GM18907 (cell line): ENCODE data around the gene ZNF236.
"Not testable (repeated sequence)": the region's sequence is repeated elsewhere in the genome, so short reads cannot be mapped to it uniquely, and the experiment has no call there.

Source experiments
- ATAC-seq: cut with Tn5 transposase; IDR thresholded peaks from one replicate; pipeline ENCODE4 v1.9.1; 2021; ENCODE audit warnings: mild to moderate bottlenecking, moderate library complexity; ENCODE audit not compliant: unreplicated experiment

Gene ZNF236

DNA sequence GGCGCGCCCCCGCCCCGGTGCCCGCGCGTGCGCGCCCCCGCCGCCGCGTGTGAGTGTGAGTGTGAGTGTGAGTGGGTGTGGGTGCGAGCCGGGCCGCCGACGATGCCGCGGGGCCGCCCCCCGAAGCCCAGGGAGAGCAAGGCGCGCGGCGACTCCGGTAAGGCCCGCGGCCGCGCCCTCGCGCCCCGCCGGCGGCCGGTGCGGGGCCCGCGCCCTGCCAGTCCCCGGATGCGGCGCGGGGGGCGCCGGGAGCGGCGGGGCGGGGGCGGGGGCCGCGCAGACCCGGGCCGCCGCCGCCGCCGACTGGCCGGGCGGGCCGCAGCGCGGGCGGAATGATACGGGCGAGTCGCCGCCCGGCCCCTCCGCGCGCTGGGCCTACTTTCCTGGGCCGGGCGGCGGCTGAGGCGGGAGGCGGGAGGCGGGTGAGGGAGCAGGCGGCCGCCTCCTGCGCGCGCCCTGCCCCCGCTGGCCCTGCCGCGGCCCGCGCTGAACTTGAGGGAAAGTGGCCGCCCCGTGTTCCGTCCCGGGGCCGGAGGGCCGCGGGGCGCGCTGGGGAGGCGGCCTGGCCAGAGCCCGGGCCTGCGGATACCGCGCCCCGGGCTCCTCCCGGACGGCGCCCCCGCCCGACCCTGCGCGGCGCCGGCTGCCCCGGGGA is at the start of gene ZNF236:
TSS of gene ZNF236 (plus strand) at position 52 of the 655 bp plus-strand sequence. CDS start at position 103, 51 bp downstream.
- ATAC-seq: peak; percentile 46

DNA sequence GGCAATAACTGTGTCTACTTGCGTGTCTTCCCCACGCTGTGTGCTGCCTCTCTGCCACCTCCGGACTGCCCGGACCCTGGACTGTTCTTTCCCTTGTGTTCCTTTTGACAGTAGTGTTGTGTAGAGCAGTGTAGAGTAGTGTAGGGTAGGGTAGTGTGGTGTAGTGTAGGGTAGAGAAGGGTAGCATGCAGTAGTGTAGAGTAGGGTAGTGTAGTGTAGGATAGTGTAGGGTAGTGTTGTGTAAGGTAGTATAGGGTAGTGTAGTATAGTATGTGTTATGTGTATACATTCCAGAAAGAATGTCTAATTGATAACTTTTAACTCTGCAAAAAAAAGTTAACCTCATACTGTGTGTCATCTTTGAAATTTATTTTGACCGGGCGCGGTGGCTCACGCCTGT is 49.7 kb upstream of the ZNF236 start:
- no peak for ATAC-seq

DNA sequence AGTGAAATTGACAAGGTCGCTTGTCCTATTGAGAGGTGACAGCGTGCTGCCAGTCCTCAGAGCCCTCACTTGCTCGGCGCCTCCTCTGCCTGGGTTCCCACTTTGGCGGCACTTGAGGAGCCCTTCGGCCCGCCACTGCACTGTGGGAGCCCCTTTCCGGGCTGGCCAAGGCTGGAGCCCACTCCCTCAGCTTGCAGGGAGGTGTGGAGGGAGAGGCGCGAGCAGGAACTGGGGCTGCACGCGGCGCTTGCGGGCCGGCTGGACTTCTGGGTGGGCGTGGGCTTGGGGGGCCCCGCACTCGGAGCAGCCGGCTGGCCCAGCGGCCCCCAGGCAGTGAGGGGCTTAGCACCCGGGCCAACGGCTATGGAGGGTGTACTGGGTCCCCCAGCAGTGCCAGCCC is 45.3 kb upstream of the ZNF236 start:
- ATAC-seq: not testable (repeated sequence)

DNA sequence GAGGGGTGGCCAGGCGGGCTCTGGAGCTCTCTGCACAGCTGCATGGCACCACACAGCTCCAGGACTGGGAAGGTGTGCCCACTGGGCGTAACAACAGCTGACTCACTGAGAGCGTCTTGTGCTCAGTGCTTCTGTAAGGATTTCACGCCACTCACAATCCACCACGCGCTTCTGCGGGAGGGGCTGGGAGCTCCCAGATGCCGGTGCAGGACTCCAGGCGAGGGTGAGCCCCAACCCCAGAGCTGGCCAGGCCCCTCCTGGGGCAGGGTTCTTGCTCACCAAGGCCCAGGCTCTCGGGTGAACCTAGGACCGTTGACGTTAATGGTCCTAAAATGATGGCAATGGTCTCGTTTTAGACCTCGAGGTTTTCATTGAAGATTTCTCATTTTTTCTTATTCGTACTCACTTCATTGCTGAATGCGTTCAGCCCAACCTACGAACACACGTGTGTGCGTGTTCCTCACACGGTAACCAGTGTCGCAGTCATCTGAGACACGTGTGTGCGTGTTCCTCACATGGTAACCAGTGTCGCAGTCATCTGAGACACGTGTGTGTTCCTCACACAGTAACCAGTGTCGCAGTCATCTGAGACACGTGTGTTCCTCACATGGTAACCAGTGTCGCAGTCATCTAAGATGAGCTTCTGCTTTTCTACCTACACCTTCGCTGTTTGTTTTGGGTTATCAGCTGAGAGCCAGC is 38.4 kb upstream of the ZNF236 start:
- ATAC-seq: no peak

DNA sequence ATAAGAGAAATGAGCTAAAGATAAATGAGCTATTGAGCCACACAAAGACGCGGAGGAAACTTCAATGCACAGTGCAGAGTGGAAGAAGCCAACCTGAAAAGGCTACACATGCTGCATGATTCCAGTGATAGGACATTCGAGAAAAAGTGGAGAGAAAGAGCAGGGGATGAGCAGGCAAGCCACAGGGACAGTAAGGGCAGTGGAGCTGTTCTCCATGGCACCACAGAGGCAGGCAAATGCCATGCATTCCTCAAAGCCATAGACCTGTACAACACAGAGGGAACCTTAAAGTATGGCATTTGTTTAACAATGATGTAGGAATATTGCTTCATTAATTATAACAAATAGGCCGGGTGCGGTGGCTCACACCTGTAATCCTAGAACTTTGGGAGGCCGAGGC is 36.5 kb upstream of the ZNF236 start:
- ATAC-seq: no peak

DNA sequence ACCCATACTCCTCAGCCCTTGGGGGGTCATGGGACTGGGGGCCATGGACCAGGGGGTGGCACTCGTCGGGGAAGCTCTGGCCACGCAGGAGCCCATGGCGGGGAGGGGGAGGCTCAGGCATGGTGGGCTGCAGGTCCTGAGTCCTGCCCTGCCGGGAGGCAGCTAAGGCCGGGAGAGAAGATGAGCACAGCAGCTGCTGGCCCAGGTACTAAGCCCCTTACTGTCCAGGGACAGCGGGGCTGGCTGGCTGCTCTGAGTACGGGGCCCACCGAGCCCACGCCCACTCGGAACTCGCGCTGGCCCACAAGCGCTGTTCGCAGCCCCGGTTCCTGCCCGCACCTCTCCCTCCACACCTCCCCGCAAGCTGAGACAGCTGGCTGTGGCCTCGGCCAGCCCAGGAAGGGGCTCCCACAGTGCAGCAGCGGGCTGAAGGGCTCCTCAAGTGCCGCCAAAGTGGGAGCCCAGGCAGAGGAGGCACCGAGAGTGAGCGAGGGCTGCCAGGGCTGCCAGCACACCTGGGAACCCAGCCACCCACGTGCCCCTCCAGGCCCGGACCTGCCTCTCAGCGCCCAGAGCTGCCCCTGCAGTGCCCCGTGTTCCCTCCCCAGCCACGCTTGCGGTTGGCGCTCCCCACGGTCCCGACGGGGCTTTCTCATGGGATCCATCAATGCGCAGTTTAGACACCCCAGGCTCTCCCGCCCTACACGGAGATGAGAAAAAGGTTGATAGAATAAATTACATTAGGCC is 33.6 kb upstream of the ZNF236 start:
- ATAC-seq: no peak

DNA sequence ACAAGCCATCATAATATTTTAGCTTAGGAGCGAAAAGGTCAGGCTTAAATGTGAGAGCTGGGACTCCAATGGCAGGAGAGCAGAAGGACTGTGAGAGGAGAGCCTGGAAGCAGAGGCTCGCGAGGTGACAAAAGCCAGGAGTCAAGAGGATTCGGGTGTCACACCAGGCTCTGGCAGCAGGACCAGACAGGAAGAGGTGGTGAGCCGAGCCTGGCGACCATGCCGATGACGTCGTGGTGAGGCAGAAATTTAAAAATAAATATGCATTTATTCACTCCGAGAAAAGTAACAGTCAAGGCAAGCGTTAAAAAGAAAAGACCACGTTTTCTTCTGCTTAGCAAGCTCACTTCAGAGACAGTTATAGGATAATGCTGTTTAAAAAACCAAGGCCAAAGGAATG is 31.3 kb upstream of the ZNF236 start:
- ATAC-seq: no peak

DNA sequence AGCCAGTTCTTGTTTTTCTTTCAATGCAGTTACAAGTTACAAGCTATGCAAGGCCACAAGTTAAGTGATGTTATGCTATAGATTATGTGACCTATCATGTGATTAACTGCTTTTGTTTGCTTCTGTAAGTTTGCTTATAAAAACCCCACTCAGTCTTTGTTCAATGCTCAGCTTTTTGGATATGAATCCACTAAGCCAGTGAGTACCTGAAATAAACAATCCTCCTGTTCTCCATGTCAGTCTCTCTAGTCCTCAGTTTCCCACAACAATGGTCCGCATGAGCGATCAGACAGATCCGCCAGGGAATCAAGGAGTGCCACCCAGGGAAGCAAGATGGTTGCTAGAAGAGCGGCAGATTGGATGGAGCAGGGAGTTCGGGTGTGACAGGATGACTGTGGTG is 30.7 kb upstream of the ZNF236 start:
- no peak for ATAC-seq

DNA sequence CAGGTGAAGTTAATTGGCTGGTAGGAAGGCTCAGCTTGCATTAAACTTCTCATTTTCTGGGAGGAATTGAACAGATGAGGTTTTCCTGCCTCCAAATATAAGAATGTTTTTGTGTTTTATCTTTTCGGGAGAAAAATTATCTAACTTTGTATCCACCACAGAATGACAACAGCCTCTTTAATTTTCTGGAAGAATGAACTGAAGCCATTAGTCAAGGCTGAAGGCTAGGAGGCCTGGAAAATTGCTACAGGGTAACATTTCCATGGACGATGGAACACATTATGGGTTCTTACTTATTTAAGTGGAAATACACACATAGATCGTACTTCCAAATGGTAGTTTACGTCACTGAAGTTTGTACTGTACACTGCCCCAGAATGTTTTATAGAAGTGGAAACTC is 28.0 kb upstream of the ZNF236 start:
- no peak for ATAC-seq

DNA sequence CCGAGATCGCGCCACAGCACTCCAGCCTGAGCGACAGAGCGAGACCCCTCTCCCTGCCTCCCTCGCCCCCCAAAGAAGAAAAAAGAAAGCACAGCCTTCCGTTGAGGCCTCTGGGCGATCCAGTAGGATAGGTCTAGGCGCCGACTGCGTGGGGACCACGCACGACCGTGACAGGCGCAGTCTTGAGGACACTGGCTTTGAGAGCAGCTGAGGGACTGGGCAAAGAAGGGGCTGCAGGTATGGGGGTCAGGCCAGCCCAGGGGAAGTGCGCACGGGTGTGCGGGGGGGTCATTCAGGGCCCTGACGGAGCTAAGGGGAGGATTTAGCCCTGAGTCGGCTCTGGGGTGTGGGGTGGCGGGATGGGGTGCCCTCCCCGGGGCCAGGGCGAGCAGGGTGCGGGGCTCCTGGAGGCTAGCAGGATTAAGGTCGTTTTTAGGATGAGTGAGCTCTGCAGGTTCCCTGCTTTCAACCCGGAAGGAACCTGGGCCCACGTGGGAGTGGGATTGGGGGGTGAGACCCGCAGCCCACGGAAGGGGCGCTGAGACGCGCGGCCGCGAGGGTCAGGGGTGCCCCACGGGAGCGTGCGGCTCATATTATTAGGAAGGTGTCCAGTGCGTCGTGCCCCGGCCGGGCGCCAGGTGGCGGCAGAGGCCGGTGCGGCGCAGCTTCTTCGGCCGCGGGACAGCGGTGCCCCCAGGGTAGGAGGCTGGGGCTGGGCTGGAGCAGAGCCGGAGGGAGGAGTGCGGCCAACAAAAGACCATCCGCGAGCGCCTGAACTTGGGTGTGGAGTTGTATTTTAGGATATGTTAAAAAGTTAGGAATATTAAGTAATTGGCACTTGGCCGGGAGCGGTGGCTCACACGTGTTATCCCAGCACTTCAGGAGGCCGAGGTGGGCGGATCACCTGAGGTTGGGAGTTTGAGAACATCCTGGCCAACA is 20.5 kb upstream of the ZNF236 start:
- peak; percentile 96 for ATAC-seq

DNA sequence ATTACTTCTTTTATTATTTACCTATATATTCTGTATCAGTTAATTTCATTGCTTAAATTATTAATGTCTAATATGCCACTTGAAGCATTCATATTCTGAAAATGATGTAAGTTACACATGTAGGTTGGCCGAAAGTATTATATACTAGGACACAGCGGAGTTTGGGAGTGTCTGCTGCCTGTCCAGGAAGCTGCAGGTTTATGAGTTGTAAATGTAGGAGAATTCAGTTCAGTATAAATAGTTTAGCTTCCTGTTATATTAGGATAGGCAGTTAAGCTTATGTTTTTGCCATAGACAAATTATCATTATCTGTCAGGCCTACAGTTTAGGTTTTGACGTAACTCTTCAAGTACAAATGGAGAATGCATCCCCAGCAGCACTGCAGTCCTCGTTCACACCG is 18.9 kb upstream of the ZNF236 start:
- no peak for ATAC-seq

DNA sequence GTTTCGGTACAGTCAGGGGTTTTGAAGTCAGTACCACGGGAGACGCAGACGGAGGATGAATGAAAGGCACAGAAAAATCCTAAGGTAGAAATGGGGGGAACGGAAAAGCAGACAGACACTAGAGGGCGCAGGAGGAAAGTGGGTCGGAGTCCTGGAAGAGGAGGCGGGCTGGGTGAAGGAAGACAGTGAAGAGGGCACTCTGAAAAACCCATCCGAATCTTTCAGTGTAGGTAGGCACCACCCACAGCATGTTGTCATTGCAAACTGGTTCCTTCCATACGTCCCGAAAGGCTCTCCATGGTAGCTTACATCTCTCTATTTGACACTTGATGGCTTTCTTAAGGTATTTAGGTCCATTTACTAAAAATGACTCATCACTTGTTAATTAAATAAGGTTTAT is 18.5 kb upstream of the ZNF236 start:
- peak; percentile 76 for ATAC-seq

DNA sequence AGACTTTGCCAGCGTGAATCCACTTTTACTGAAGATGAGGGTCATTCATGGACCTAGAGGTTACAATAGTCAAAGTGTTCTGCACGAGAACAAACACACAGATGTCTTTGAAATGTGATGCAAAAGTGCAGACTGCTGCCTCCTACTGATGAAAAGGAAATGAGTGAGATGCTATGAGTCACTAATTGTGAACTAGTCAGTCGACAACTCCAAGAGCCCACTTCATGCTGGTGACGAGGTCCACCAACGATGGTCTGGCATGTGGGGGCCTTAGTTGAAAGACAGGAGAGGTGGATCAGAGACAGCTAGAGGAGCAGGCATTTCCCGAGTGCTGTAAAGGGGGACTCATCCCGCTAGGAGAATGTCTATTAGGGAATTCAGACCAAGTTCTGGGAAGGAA is 17.1 kb upstream of the ZNF236 start:
- ATAC-seq: no peak

DNA sequence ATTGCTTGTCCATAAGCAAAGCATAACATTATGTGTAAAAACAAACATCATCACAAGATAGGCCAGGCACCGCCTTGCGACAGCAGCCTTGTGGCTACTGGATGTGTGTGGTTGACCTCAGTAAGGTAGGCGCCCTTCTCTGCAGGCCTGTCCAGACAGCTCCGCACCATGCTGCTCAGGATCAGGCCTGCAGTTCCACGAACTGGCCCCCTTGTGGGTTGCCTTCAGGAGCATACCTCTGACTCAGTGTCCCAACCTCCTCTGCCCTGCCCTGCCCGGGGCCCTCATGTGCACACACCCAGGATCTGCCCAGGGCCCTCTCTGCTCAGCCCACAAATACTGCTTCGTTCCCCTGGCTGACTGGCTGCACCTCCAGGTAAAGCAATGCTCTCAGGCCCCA is 16.1 kb upstream of the ZNF236 start:
- ATAC-seq: no peak

DNA sequence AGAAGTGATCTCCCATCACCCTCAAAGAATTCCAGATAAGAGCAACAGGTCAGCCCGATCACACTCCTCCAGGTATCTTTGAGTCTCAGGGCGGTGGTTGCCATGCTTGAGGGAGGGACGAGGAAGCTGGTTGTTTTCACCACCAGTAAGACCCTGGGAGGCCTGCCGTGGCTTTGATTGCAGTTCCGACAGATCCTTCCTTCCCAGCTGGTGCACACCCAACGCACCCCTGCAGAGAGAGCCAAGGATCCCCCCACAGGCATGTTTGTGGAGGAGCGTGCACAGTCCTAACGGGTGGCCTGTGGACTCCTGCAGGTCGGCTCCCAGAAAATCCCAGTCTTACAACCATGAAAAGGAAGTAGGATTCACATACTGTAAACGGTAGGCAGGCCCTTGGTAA is 13.8 kb upstream of the ZNF236 start:
- no peak for ATAC-seq

DNA sequence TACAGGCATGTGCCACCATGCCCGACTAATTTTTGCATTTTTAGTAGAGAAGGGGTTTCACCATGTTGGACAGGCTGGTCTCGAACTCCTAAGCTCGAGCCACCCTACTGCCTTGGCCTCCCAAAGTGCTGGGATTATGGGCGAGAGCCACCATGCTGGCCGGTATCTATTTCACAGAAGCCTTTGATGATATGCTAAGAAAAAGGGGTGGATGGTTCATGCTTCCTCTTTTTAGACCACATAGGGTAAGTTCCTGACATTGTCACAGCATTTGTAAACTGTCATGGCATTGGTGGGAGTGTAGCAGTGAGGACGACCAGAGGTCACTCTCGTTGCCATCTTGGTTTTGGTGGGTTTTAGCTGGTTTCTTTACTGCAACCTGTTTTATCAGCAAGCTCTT is 10.8 kb upstream of the ZNF236 start:
- ATAC-seq: peak; percentile 68

DNA sequence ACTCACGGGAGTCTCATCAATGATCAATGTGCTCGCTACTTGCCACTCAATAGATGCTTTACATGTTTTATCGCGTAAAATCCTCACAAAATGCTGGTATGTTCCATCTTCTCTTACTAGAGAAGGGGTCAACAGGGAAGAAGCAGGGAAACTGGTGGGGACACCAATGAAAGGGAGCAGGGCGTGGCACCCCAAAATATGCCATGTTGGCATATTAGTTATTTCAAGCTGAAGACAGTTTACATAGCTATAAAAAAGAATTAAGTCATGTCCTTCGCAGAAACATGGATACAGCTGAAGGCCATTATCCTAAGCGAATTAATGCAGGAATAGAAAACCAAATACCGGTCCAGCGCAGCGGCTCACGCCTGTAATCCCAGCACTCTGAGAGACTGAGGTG is 8.1 kb upstream of the ZNF236 start:
- no peak for ATAC-seq

DNA sequence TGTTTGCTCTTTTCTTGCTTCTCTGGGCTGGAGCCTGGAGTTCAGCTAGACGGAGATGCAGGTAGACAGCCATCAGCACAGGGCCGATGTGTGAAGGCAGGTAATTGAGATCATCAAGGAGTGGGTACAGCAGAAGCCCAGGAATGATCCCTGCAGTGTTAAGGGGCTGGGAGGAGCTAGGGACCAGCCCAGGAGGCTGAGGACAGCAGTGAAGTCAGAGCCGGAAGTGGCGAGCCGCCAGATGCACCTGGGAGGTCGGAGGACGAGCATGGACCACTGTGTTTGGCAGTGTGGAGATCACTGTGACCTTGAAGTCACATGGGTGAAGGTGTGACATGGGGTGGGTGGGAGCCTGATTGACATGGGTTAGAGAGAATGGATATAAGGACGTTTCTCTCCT is 6.2 kb upstream of the ZNF236 start:
- no peak for ATAC-seq

DNA sequence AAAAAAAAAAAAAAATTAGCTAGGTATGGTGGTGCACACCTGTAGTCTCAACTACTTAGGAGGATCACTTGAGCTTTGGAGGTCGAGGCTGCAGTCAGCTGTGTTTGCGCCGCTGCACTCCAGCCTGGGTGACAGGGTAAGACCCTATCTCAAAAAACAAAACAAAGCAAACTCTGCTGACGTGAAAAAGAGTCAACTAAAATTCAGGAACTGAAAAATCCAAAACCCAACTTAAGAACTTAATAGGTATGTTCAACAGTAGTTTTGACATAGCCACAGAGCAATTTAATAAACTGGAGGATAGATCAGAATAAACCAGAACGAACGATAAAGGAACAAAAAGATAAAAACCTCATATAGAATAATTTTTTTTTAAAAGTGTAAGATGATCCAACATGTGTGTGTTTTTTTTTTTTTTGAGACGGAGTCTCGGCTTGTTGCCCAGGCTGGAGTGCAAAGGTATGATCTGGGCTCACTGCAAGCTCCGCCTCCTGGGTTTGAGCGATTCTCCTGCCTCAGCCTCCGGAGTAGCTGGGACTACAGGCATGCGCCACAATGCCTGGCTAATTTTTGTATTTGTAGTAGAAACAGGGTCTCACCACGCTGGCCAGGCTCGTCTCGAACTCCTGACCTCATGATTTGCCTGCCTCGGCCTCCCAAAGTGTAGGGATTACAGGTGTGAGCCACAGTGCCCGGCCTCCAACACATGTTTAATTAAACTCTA is 4.3 kb upstream of the ZNF236 start:
- ATAC-seq: no peak

DNA sequence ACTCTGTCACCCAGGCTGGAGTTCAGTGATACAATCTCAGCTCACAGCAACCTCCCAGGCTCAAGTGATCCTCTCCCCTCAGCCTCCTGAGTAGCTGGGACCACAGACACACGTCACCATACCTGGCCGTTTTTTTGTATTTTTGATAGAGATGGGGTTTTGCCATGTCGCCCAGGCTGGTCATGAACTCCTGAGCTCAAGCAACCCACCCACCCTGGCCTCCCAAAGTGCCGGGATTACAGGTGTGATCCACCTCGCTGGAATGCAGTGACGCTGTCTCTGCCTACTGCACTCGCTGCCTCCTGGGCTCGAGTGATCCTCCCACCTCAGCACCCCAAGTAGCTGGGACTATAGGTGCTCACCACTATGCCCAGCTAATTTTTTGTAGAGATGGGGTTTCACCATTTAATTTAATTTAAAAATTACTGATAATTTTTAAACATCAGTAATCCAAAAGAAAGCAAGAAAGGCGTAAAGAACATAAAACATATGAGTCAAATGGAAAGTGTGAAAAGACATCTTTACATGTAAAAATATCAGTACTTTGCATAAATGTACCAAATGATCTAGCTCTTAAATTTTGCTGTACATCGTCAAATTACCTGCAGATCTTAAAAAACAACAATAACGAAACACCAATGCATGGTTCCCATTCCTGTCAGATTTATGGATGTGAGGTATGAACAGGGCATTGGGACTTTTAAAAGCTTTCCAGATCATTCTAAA is 2.8 kb upstream of the ZNF236 start:
- ATAC-seq: no peak
